ENCODE measurements around the gene LRRK2.
"Not testable (repeated sequence)": the region's sequence is repeated elsewhere in the genome, so short reads cannot be mapped to it uniquely, and the experiment has no call there.

Gene LRRK2

DNA sequence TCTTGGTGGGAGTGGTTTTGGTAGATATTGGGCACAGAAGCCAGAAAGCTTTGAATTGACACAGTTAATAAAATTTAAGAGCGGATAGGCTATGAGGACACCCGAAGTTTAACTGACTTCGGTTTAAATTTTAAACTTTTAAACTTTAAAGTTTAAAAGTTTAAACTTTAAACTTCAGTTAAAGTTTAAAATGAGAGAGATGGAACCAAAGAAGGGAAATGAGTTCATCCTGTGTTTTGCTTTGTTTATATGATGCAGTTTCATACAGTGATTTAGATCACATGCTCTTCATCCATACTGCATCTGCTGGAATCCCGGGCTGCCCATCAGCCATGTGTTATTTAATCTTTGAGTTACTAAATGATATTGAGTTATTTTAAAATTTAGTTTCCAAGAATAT lies 27.2 kb upstream of the LRRK2 start:
- no peaks in the 10 kb centered on the region for H3K27me3 ChIP-seq (ENCODE audit: control insufficient read depth in 1 of 2, insufficient read depth in 2 of 2, low read length in 2 of 2)
- no peak overlapping the region for H3K4me3 ChIP-seq (ENCODE audit: low read depth in 1 of 2, low read length in 2 of 2)
- H3K36me3 ChIP-seq (ENCODE audit: insufficient read depth, low read length): no peaks in the 10 kb centered on the region
- no peaks in the 10 kb centered on the region for H3K4me1 ChIP-seq (ENCODE audit: insufficient read depth, low read length)
- H3K9ac ChIP-seq (ENCODE audit: low read length): no peak overlapping the region
- H3K9me3 ChIP-seq (ENCODE audit: low read length): no peaks in the 10 kb centered on the region
- no peak overlapping the region for H3K27ac ChIP-seq (ENCODE audit: low read depth, low read length)

DNA sequence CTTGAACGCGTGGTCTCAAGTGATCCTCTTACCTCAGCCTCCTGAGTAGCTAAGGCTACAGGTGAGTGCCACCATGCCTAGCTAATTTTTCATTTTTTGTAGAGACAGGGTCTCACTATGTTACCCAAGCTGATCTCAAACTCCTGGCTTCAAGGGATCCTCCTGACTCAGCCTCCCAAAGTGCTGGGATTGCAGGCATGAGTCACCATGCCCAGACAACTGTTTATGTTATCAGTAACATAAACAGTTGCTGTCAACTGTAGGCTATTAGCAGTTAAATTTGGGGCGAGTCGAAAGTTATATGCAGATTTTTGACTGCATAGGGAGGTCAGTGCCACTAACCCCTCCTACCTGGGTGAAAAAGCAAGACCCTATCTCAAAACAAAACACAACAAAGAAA lies 26.2 kb upstream of the LRRK2 start:
- Histone ChIP-seq H3K27me3 (ENCODE audit: control insufficient read depth in 1 of 2, insufficient read depth in 2 of 2, low read length in 2 of 2) (no peaks in the 10 kb centered on the region), H3K4me3 (ENCODE audit: low read depth in 1 of 2, low read length in 2 of 2) (no peak overlapping the region), H3K4me1 (ENCODE audit: insufficient read depth, low read length) (no peaks in the 10 kb centered on the region), H3K9ac (ENCODE audit: low read length) (no peak overlapping the region), H3K36me3 (ENCODE audit: insufficient read depth, low read length) (no peaks in the 10 kb centered on the region), H3K27ac (ENCODE audit: low read depth, low read length) (no peak overlapping the region), H3K9me3 (ENCODE audit: low read length) (no peaks in the 10 kb centered on the region)

DNA sequence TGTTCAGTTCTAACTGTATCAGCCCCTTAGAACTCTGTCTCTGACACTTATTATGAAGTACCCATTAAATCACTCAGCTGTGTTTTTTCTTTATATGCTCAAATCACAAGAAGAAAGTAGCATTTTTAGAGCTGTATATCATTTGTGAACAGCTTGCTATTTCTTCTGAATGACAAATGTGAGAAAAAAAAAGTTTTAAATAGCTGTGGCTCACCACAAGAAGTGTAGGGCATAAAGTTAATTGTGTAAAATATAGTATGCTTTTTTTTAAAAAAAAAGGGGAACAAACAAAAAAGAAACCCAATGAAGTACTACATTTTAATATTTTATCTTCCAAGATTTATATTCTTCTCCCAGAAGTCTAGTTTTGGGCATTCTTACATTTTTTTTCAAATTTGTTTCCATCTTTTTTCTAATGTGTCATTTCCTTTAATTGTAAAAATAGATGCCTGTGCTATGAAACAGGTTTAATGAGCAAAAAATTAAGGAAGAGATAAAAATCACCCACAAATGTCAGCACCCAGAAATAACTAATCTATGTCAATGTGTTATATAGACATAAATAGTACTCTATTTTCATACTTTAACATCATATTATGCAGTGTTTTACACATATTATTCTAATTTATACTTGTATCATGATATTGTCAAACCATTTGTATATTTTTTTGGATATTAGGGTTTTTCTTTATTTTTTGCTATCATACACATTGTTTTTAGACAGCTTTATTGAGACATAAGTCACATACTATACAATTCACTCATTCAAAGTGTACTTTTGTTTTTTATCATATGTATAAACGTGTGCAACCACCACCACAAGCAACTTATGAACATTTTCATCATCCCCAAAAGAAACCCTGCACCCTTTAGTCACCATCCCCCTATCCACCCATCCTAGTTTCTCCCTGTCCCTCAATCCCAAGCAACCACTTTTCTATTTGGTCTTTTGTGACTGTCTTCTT lies 22.4 kb upstream of the LRRK2 start:
- Histone ChIP-seq H3K9ac (ENCODE audit: low read length) (no peak overlapping the region), H3K27ac (ENCODE audit: low read depth, low read length) (no peak overlapping the region), H3K4me3 (ENCODE audit: low read depth in 1 of 2, low read length in 2 of 2) (no peak overlapping the region), H3K36me3 (ENCODE audit: insufficient read depth, low read length) (no peaks in the 10 kb centered on the region), H3K4me1 (ENCODE audit: insufficient read depth, low read length) (no peaks in the 10 kb centered on the region), H3K27me3 (ENCODE audit: control insufficient read depth in 1 of 2, insufficient read depth in 2 of 2, low read length in 2 of 2) (no peaks in the 10 kb centered on the region), H3K9me3 (ENCODE audit: low read length) (no peaks in the 10 kb centered on the region)

DNA sequence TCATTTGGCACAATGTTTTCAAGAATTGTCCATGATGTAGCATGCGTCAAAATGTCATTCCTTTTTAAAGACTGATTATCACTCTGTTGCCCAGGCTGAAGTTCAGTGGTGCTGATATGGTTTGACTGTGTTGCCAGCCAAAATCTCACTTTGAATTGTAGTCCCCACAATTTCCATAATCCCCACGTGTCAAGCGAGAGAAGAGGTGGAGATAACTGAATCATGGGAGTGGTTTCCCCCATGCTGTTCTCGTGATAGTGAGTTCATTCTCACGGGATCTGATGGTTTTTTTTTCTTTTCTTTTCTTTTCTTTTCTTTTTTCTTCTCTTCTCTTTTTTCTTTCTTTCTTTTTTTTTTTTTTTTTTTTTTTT lies 21.8 kb upstream of the LRRK2 start:
- Histone ChIP-seq H3K9me3 (ENCODE audit: low read length) (no peaks in the 10 kb centered on the region), H3K9ac (ENCODE audit: low read length) (no peak overlapping the region), H3K27ac (ENCODE audit: low read depth, low read length) (no peak overlapping the region), H3K4me1 (ENCODE audit: insufficient read depth, low read length) (no peaks in the 10 kb centered on the region), H3K4me3 (ENCODE audit: low read depth in 1 of 2, low read length in 2 of 2) (no peak overlapping the region), H3K27me3 (ENCODE audit: control insufficient read depth in 1 of 2, insufficient read depth in 2 of 2, low read length in 2 of 2) (no peaks in the 10 kb centered on the region), H3K36me3 (ENCODE audit: insufficient read depth, low read length) (no peaks in the 10 kb centered on the region)

DNA sequence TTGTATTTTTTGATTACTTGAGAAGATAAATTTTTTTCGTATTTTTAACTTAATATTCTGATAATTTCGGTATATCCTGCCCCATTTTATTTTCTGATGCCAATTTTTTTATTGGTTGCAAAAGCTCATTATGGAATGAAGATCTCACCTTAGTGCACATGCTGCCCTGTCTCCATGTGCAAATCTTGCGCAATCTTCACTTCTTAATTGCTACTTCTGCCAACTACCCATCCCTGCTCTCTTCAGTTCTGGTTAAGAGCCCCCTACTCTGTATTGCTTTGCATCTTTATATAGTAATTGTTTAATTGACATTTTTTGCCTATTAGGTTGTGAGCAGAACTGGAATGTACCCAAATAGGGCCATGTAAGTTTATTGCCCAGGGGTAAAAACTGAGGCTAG lies 20.5 kb upstream of the LRRK2 start:
- Histone ChIP-seq H3K27ac (ENCODE audit: low read depth, low read length) (no peak overlapping the region), H3K9ac (ENCODE audit: low read length) (no peak overlapping the region), H3K9me3 (ENCODE audit: low read length) (no peaks in the 10 kb centered on the region), H3K4me3 (ENCODE audit: low read depth in 1 of 2, low read length in 2 of 2) (no peak overlapping the region), H3K36me3 (ENCODE audit: insufficient read depth, low read length) (no peaks in the 10 kb centered on the region), H3K27me3 (ENCODE audit: control insufficient read depth in 1 of 2, insufficient read depth in 2 of 2, low read length in 2 of 2) (no peaks in the 10 kb centered on the region), H3K4me1 (ENCODE audit: insufficient read depth, low read length) (peaks cover 3% of the 10 kb centered on the region)

DNA sequence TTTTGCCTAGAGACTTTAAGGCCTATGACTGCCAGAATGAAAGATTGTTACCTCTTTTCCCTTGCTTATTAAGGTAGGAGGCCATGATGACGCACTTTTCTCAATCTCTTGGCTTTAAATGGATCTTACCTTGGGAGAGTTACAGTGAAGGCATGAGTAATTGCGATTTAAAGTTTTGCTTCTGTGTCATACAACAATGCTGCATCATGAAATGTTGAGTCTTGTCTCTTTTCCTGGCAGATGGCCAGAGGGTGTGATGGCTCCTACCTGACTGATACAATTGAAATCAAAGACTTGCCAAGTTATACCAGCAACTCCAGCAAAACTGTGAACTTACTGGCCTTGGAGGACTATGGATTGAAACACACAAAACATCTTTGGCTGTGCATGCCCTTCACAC lies 17.2 kb upstream of the LRRK2 start:
- Histone ChIP-seq H3K36me3 (ENCODE audit: insufficient read depth, low read length) (no peaks in the 10 kb centered on the region), H3K27ac (ENCODE audit: low read depth, low read length) (no peak overlapping the region), H3K4me3 (ENCODE audit: low read depth in 1 of 2, low read length in 2 of 2) (no peak overlapping the region), H3K4me1 (ENCODE audit: insufficient read depth, low read length) (peaks cover 10% of the 10 kb centered on the region), H3K9me3 (ENCODE audit: low read length) (no peaks in the 10 kb centered on the region), H3K27me3 (ENCODE audit: control insufficient read depth in 1 of 2, insufficient read depth in 2 of 2, low read length in 2 of 2) (no peaks in the 10 kb centered on the region), H3K9ac (ENCODE audit: low read length) (no peak overlapping the region)

DNA sequence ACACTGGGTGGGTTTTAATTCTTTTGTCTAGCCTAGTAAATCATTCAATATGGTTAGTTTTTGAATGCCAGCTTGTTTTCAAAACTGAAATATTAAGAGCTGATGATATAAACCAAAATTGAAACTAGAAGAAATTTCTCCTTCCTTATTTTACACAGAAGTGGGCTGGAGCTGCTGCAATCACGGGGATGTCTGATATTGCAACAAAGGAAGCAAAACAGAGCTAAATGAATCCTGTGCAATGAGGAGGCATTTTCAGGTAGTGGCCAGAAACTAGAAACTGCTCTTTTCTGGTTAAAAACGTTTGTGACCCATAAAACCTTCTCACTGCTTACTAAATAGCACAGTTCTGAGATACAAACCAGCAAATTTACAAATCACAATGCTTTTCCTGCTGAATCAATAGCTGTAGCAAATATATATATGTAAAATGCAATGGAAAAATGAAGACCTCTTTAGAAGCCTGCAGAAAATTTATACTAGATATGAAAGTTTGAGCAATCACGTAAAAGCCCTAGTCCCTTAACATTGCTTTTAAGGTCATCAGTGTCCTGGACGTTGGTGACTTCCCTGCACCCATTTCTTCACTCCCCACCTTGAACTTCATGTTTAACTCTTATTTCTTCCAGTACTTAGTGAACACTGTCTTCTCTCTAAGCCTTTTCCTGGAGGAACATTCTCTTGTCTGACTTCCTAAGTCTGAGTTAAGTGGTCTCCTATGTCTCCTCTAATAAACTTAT lies 15.9 kb upstream of the LRRK2 start:
- H3K27me3 ChIP-seq (ENCODE audit: control insufficient read depth in 1 of 2, insufficient read depth in 2 of 2, low read length in 2 of 2): no peaks in the 10 kb centered on the region
- peaks cover 10% of the 10 kb centered on the region for H3K4me1 ChIP-seq (ENCODE audit: insufficient read depth, low read length)
- no peaks in the 10 kb centered on the region for H3K36me3 ChIP-seq (ENCODE audit: insufficient read depth, low read length)
- no peak overlapping the region for H3K9ac ChIP-seq (ENCODE audit: low read length)
- H3K9me3 ChIP-seq (ENCODE audit: low read length): no peaks in the 10 kb centered on the region
- H3K4me3 ChIP-seq (ENCODE audit: low read depth in 1 of 2, low read length in 2 of 2): no peak overlapping the region
- peak overlapping the region; percentile 22 for H3K27ac ChIP-seq (ENCODE audit: low read depth, low read length)

DNA sequence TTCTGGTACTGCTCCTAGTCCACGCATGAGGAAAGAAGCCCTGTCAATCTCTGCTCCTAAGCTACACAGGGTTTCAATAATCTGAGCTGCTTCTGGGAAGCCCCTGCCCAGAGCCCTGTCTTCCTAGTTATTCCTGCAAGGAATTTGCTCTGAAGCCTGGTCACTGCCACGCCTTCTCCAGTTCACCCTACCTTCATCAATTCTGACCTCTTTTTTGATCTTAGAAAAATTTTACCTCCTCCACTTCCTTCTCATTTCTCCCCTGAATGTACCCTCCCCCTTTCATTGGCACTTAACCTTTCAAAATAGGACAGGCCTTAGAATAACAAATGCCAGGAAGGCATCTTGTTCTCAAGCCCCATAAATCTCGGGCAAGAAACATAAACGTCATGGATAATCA lies 14.9 kb upstream of the LRRK2 start:
- no peaks in the 10 kb centered on the region for H3K36me3 ChIP-seq (ENCODE audit: insufficient read depth, low read length)
- peaks cover 10% of the 10 kb centered on the region for H3K4me1 ChIP-seq (ENCODE audit: insufficient read depth, low read length)
- no peaks in the 10 kb centered on the region for H3K9me3 ChIP-seq (ENCODE audit: low read length)
- H3K4me3 ChIP-seq (ENCODE audit: low read depth in 1 of 2, low read length in 2 of 2): no peak overlapping the region
- no peak overlapping the region for H3K27ac ChIP-seq (ENCODE audit: low read depth, low read length)
- no peaks in the 10 kb centered on the region for H3K27me3 ChIP-seq (ENCODE audit: control insufficient read depth in 1 of 2, insufficient read depth in 2 of 2, low read length in 2 of 2)
- H3K9ac ChIP-seq (ENCODE audit: low read length): no peak overlapping the region

DNA sequence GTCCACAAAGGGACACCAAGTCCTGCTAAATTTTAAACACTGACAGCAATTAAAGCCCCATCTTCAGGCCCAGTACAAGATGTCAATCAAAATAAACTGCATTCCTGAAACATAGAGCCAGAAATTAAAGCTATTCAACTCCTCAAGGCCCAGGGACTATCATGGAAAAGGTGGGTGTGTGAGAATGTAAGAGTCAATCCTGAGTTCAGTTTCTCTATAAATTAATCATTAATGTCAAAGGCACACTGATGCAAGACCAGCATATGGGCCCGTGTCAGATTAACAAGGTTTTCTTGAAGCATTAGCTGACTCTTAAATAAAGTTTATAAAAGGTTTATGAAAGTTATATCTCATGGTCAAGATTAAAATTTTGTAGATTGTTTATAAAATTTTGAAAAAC lies 13.6 kb upstream of the LRRK2 start:
- H3K27me3 ChIP-seq (ENCODE audit: control insufficient read depth in 1 of 2, insufficient read depth in 2 of 2, low read length in 2 of 2); H3K27ac ChIP-seq (ENCODE audit: low read depth, low read length); H3K36me3 ChIP-seq (ENCODE audit: insufficient read depth, low read length); H3K4me3 ChIP-seq (ENCODE audit: low read depth in 1 of 2, low read length in 2 of 2); H3K9ac ChIP-seq (ENCODE audit: low read length); H3K9me3 ChIP-seq (ENCODE audit: low read length); H3K4me1 ChIP-seq (ENCODE audit: insufficient read depth, low read length): not testable (repeated sequence)

DNA sequence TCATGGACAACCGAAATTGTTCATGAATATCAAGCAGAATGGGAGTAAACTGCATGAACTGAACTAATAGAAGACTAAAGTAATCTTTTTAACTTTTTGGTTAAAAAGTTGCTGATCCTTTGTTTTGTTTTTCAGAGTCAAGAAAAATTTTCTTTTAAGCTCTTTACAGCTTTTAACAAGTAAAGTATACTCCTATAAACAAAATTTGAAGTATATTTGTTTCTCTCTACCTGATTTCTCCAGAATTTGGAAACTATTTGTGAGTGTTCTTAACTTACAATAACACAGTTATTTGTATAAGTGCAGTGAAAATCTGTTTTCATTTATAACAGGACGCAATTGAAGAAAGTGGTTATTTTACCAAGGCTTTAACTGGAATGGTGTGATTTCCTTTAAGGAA lies 12.2 kb upstream of the LRRK2 start:
- no peaks in the 10 kb centered on the region for H3K36me3 ChIP-seq (ENCODE audit: insufficient read depth, low read length)
- H3K27ac ChIP-seq (ENCODE audit: low read depth, low read length): no peak overlapping the region
- H3K4me3 ChIP-seq (ENCODE audit: low read depth in 1 of 2, low read length in 2 of 2): no peak overlapping the region
- no peaks in the 10 kb centered on the region for H3K27me3 ChIP-seq (ENCODE audit: control insufficient read depth in 1 of 2, insufficient read depth in 2 of 2, low read length in 2 of 2)
- H3K9me3 ChIP-seq (ENCODE audit: low read length): no peaks in the 10 kb centered on the region
- H3K9ac ChIP-seq (ENCODE audit: low read length): no peak overlapping the region
- peaks cover 10% of the 10 kb centered on the region for H3K4me1 ChIP-seq (ENCODE audit: insufficient read depth, low read length)

DNA sequence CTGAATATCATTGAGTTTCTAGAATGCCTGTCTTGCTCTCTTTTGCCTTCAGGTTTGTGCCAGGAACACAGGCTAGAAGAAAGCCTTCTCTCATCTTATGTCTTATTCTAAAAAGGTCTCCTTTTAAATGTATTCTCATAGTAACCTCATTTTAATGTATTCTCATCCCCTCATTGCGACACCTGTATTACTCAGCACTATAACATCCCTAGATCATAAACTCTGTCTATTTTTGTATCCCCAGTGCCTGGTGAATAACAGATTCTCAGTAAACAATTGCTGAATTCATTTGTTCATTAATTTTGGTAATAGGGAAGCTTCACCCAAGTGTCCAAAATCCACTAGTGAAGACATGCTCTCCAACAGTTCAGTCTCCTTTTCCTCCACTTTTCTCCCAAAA lies 8.8 kb upstream of the LRRK2 start:
- H3K9ac ChIP-seq (ENCODE audit: low read length): no peak overlapping the region
- H3K27me3 ChIP-seq (ENCODE audit: control insufficient read depth in 1 of 2, insufficient read depth in 2 of 2, low read length in 2 of 2): no peaks in the 10 kb centered on the region
- H3K36me3 ChIP-seq (ENCODE audit: insufficient read depth, low read length): no peaks in the 10 kb centered on the region
- no peaks in the 10 kb centered on the region for H3K4me1 ChIP-seq (ENCODE audit: insufficient read depth, low read length)
- no peak overlapping the region for H3K27ac ChIP-seq (ENCODE audit: low read depth, low read length)
- no peaks in the 10 kb centered on the region for H3K9me3 ChIP-seq (ENCODE audit: low read length)
- H3K4me3 ChIP-seq (ENCODE audit: low read depth in 1 of 2, low read length in 2 of 2): no peak overlapping the region

All from muscle layer of colon (tissue), 2 donors.